GM19239 (cell line): ENCODE results near the gene R3HDM1.
A peak's percentile ranks its signal among the peaks of the same experiment; 100 is the strongest.
"Not testable (repeated sequence)": the region's sequence is repeated elsewhere in the genome, so short reads cannot be mapped to it uniquely, and the experiment has no call there.

Source experiments
- DNase-seq: peaks from one replicate; pipeline ENCODE4 v3.0.0; 2011; ENCODE audit warnings: low spot score; ENCODE audit not compliant: insufficient read length
- FAIRE-seq: peaks from 2 replicates; lab custom pipeline; 2011; peaks lifted over from hg19 to GRCh38; lab: Jason Lieb, UNC

R3HDM1 gene

DNA sequence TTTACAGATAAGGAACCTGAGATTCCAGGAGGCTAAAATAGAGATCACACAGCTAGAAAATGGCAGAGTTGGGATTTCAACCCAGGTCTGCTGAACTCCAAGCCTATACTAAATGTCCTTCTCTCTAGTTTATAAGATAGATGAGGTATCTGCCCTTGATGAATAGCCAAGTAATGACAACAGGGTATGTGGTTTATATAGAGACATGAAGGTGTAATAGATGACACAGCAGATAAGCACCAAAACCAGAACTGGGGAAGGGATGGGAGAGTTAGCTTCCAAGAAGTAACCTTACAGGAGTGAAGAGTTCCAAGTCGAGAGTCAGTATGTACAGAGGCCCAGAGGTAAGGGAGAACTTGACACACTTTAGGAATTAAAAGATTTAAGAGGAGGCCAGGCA is 105.7 kb downstream of the R3HDM1 start:
- DNase-seq = no peak
- FAIRE-seq = peak; percentile 48

DNA sequence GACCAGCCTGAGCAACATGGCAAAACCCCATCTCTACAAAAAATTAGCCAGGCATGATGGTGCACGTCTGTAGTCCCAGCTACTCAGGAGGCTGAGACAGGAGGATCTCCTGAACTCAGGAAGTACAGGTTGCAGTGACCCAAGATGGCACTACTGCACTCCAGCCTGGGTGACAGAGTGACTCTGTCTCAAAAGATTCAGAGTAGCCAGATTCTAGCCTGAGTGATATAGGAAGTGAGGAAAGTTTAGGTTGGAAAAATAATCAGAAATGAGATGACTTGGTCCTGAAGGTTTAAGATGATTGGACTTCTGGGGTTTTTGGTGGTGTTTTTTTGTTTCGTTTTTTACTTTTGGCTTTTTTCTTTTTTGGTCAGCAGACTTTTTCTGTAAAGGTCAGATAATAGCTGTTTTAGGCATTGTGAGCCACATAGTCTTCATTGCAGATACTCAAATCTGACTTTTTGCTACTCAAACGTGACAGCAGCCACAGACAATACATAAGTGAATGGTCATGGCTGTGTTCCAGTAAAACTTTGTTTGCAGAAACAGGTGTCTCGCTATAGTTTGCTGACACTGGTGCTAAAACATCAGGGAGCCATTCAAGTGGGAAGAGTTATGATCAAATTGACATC is 106.3 kb downstream of the R3HDM1 start:
- DNase-seq (no peak), FAIRE-seq (no peak)

DNA sequence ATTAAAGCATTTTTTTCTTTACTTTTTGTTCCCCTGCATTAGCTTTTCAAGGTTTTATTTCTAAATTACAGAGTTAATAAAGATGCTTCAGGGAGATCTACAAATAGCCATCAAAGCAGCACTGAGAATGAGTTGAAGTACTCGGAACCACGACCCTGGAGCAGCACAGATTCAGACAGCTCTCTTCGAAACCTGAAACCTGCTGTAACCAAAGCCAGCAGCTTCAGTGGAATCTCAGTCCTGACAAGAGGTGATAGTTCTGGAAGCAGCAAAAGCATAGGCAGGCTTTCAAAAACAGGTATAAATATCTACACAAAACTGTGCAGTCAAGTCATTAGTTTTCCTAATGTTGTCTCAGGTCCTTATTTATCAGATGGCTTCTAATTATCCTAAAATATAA is 107.5 kb downstream of the R3HDM1 start:
- FAIRE-seq (no peak), DNase-seq (no peak)

DNA sequence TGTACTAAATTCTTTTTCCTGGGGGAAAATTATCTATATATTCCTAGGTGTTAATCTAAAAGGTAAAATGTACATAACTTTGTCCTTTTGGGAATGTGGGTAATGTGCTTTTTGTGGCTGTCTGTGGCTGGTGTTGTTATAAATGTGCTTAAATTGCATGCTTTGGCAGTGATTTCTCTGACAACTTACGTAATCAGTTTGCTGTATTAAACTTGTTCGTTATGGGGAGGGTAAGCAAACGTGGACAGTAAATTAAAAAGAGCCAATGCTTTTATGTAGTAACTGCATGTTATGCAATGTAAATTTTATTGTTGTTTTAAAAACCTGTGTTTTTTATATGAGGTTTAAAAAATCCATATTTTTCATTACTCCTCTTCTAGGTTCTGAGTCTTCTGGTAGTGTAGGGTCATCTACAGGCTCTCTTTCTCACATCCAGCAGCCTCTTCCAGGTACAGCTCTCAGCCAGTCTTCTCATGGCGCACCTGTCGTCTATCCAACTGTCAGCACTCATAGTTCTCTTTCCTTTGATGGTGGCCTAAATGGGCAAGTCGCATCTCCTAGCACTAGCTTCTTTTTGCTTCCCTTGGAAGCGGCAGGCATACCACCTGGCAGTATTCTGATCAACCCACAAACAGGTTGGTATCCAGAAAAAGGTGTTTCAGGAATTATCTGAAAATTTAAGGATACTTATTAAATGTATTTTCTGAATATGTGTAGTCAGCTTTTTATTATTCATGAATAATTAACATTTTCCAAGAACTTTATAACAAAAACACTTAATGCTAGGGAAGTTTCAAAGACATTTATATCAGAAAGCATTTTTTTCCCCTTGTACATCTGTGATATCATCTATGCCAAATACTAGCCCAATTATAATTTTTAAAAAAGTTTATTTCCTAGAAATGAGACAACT is 110.1 kb downstream of the R3HDM1 start:
- FAIRE-seq (peak; percentile 48), DNase-seq (no peak)

DNA sequence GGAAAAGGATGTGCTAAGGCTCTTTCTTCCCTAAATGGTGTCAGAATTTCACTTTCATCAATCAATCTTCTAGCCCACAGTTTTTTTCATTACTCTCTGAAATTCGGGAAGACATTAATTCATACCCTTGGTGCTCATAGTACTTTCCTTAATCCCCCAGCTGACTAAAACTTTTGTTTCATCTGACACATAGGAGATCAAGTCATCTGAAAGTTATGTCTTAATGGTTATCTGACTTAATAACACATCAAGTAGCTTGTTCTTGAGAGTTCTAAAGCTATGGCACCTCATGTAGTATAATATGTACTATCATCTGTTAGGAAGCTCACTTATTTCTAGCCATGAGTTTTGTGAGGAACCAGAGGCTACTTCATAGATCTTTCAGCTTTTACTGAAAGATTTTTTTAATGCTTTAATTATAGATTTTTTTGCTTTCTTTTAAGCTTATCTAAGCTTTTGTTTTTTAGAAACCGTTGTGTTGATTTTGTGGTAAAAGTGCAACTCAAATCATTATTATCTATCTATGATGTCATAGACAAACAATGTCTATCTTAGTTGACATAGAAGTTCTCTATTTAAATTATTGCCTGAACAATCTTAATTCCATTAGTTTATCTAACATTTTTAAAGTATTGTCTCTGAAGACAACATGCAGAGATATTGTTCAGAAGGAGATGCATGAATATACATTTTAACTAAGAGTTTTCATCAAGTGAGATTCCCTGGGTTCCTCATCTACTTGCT is 116.7 kb downstream of the R3HDM1 start:
- DNase-seq (no peak), FAIRE-seq (no peak)

DNA sequence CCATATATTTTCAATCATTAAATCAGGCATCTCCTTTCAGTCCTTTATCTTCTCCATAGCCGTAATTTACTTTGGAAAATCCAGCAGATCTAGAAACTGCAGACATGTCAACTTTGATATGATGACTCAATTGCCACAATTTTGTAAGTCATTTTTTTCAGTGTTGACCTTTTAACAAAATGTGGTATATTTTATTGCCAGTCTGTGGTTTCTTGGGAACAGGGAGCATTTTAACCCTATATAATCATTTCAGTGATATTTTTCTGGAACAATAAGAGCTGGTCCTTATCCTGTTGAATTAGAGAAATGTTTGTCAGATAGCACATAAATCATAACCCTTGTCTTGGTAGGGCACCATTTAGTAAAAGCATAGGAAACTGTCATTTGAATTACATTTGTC is 119.4 kb downstream of the R3HDM1 start:
- FAIRE-seq = no peak
- no peak for DNase-seq

DNA sequence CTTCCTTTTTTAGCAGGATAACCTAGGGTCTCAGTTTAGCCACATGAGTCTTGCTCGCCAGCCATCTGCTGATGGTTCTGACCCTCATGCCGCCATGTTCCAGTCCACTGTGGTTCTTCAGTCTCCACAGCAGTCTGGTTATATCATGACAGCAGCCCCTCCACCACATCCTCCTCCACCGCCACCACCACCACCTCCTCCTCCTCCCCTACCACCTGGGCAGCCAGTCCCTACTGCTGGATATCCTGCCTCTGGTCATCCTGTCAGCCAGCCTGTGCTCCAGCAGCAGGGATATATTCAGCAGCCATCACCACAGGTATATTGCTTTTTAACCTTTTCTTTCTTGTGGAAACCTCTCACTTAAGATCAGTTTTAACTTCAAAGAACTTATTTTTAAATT is 120.4 kb downstream of the R3HDM1 start:
- FAIRE-seq (no peak), DNase-seq (no peak)

DNA sequence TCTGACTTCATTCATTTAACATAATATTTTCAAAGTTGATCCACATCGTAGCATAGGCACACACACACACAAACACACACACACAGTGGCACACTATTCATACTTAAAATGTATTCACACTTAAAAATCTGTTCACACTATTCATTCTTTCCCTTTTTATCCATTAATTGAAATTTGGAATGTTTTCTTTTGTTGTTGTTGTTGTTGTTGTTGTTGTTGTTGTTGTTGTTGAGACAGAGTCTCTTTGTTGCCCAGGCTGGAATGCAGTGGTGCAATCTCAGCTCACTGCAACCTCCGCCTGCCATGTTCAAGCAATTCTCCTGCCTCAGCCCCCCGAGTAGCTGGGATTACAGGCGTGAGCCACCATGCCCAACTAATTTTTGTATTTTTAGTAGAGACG is 123.0 kb downstream of the R3HDM1 start:
- not testable (repeated sequence) for FAIRE-seq, DNase-seq

DNA sequence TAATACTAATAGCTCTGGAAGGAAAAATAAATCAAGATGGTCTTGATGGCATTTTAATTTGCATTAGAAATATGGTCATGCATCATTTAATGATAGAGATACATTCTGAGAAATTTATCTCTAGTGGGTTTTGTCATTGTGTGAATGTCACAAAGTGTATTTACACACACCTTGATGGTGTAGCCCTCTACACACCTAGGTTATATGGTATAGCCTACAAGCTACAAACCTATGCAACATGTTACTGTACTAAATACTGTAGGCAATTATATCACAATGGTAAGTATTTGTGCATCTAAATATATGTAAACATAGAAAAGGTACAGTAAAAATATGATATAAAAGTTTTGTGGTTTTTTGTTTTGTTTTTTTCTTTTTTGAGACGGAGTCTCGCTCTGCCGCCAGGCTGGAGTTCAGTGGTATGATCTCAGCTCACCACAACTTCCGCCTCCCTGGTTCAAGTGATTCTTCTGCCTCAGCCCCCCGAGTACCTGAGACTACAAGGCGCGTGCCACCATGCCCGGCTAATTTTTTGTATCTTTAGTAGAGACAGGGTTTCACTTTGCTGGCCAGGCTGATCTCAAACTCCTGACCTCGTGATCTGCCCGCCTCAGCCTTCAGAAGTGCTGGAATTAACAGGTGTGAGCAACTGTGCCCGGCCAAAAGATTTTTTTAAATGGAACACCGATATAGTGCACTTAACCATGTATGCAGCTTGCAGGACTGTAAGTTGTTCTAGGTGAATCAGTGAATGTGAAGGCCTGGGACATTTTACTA is 126.7 kb downstream of the R3HDM1 start:
- DNase-seq (no peak), FAIRE-seq (no peak)

DNA sequence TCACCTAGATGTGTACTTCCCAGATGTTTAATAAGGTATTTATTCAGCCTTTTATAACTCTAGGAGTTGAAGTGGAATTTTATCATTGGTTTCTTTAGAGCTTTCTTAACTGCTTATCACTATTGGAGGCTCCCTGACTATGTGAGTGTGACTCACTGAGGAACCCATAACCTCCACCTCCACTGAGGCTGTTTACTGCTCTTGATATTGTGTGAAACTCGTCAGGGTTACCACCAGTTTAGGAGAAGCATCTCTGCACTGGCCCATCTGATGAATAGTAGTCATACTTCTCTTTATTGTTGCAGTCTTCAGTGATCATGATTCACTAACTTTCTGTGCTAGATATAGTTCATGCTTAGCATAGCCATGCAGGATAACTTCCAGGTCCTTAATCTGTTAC is 130.8 kb downstream of the R3HDM1 start:
- no peak for DNase-seq
- no peak for FAIRE-seq

DNA sequence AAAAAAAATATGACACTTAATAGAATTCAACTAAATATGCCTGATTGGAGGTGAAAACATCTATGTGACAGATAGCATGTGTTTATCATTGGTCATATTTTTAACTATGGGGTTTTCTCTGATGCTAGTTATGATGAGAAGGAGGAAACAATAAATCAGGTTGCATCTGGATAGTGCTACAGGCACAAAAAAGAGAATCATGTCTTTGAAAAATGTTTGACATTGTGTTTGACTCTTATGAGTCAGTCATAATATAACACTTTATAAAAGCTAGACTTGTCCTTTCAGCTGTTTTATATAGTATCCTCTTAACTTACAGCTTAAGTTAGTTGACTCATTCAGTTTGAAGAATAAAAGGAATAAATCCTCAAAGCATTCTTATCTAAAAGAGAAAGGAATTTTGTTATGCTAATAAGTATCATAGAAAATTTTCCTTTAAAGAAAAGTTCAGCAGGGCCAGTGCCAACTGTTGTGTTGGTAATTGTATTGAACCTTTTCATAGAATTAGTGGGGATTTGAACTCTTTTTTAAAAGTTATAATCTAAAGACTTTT is 131.9 kb downstream of the R3HDM1 start:
- FAIRE-seq = no peak

DNA sequence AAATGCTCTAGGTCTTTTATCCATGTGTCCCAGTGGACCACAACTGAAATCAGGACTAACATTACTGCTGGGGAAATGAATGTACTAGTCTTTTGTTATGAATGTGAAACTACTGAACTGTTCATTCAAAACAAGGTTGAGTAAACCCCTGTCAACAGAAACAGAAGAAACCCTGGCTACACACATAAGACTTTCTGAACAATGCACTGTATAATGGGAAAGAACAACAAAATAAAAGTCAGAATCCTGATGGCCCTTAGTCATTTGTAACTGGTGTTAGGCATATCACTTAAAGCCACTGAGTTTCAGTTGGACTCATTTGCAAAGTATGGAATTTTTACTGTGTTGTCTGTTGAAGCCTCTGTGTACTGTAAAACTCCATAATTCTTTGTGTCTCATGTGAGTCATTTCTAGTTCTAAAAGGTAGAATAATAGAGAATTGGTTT is 133.4 kb downstream of the R3HDM1 start:
- DNase-seq (no peak), FAIRE-seq (peak; percentile 73)

More for the DNA sequence above, 131.9 kb downstream of the R3HDM1 start:
- no peak for DNase-seq

DNA sequence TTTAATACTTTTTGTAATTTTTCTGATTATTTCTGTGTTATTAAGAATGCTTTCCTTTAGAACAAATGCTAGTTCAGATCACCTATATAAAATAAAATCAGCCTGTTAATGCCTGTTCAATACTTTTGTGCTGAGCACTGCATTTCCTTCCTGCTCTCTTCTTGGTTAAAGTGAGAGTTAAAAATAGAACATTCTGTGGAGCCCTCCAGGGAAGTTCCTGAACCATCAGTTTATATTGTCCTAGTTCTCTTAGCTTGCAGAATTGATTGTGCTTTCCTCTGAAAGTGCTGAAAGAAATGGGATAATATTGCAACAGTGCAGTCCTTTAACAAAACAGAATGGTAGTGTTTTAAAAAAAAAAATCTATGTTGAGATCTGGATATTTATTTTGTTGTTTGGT is 135.8 kb downstream of the R3HDM1 start:
- DNase-seq (no peak), FAIRE-seq (no peak)

DNA sequence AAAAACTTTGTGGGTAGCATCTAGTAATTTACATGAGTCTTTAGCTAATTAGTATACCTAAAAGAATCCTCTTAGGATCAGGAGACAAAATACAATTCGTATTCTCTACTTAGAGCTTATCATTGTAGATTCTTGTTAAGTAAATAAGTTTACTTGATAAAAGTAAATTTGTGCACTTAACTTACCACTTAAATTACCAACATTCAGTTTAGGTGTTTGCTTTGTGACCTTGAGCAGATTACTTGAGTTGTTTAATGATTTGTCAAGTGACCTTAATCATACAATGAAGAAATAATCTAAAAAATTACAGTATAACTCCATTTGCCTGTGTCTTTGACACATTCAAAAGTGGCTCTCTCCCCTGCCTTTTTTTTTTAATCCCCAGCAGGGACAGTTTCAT is 143.2 kb downstream of the R3HDM1 start:
- FAIRE-seq (no peak), DNase-seq (no peak)

DNA sequence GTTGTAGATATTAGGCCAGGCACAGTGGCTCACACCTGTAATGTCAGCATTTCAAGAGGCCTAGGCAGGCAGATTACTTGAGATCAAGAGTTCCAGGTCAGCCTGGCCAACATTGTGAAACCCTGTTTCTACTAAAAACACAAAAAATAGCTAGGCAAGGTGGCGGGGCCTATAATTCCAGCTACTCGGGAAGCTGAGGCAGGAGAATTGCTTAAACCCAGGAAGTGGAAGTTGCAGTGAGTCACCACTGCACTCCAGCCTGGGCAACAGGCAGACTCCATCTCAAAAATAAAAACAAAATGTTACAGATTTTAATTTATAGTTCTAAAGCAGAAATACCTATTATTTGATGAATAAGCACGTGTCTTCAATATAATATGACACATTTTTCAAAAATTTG is 144.7 kb downstream of the R3HDM1 start:
- DNase-seq = no peak
- FAIRE-seq = no peak

DNA sequence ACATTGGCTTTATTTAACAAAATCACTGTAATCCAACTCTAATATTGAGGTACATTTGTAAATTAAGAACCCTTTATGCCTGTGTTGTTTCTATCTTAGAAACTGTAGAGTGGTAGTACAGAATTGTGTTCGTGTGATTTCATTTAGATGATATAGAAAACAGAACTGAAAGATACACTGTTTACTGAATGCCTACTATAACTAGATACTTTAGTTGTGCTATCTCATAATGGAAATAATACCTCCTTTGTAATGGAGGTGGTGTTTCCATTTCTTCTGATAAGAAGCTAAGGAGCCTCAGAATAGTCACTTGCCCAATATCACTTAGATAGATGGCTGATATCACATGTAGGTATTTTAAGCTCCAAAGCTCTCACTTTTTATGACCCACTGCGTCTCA is 147.8 kb downstream of the R3HDM1 start:
- DNase-seq (no peak), FAIRE-seq (no peak)

DNA sequence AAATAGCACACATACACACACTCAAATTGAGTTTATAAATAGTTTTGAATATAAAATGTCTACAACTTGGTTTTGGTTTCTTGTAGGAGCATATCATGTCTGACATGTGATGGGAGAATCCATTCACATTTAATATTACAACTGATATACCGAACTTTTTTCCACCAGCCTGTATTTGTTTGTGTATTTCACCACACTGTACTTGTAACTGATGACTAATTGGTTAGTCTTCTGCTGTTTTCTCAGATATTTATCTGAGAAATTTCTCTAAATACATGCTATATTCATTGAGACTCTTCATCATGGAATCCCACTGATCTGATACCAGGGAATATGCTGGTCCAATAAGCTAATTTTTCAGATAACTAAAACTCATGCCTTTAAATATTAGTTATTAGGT is 154.1 kb downstream of the R3HDM1 start:
- no peak for DNase-seq
- FAIRE-seq = no peak

DNA sequence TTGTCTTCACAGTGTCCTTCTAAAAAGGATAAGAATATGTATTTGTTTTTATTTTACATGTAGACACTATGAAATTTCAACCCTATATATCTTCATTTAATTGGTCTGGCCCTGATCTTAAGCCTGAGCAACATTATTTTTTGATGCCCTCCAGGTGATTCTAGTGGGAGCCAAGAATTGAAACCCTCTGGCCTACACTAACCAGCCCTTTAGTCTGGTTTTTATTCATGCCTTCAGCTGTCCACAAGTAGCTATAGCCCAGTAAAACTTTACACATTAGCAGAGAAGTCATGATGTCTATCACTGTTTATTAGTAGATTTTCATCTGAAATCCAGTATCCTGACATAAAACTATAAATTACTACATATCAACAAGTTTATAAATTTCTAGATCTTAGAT is 157.7 kb downstream of the R3HDM1 start:
- FAIRE-seq (peak; percentile 52), DNase-seq (no peak)

DNA sequence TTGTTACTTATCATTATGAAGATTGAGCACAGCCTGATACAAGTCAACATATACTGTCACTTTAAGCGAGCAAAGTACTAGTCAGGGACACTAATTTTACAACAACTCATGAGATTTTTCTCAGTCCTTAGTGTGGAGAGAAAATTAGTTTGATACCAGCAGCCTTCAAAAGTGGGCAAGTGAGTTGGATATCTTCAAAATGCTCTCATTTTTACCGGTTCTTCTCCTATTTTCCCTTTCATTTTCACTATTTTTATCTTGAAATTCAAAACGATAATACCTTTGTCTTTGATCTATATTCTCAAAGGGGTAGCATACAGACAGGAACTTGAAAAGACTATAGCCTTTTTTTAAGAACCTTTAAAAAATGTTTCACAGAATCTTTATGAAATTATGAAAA is 158.4 kb downstream of the R3HDM1 start:
- no peak for DNase-seq
- peak; percentile 28 for FAIRE-seq

DNA sequence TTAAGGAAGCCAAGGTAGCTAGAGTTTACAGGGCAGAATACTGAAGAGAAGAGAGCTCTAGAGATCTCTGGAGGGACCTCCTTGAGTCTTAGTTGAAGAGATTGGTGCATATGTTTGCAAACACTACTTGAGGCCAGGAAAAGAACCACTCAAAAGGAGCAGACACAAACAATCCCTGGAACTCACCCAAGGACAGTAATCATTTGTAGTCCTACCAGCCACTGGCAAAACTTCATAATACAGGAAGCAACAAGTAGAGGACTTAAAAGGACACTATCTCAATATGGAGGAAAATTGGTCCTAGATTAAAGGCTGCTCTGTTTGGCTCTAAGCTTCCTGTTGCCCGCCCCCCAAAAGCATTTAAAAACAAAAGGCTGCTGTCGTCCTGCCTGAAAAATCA is 163.4 kb downstream of the R3HDM1 start:
- no peak for FAIRE-seq
- no peak for DNase-seq
